ENCODE data around the gene CEACAM5.

Gene CEACAM5

GRCh38 chr19:41771410-41771809, 63.0 kb downstream of the CEACAM5 start:
- H3K4me3 ChIP-seq (ENCODE audit: low read depth, low read length) = no peak overlapping the region
- no peak for DNase-seq (ENCODE audit: low read depth)
- TF ChIP-seq, protein P1, sequence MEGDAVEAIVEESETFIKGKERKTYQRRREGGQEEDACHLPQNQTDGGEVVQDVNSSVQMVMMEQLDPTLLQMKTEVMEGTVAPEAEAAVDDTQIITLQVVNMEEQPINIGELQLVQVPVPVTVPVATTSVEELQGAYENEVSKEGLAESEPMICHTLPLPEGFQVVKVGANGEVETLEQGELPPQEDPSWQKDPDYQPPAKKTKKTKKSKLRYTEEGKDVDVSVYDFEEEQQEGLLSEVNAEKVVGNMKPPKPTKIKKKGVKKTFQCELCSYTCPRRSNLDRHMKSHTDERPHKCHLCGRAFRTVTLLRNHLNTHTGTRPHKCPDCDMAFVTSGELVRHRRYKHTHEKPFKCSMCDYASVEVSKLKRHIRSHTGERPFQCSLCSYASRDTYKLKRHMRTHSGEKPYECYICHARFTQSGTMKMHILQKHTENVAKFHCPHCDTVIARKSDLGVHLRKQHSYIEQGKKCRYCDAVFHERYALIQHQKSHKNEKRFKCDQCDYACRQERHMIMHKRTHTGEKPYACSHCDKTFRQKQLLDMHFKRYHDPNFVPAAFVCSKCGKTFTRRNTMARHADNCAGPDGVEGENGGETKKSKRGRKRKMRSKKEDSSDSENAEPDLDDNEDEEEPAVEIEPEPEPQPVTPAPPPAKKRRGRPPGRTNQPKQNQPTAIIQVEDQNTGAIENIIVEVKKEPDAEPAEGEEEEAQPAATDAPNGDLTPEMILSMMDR (conservative IDR thresholded peaks at IDR 0.05; ENCODE audit: low read depth, low read length) = no peak

GRCh38 chr19:41774515-41774980, 66.1 kb downstream of the CEACAM5 start:
- H3K4me3 ChIP-seq (ENCODE audit: low read depth, low read length) = no peak overlapping the region
- no peak for DNase-seq (ENCODE audit: low read depth)
- TF ChIP-seq, protein P1 (conservative IDR thresholded peaks at IDR 0.05; ENCODE audit: low read depth, low read length) = no peak

DNA sequence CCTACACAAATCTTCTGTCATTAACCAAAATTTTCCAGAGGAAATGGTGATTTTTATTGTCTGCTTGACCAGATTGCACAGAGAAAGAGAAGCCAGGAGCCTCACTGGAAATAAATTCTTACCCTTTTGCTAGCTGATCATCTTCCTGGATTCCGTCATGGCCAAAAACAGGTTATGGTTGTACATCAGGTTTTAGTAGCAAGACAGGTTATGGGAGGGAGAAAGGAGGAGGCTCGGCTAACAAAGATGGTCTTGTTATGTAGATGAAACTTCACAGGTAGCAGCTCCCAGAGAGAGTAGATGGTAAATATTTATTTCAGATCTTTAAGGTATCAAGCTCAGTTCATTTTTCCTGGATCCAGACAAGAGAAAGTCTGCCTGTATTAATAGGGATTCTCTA, 68.3 kb downstream of the CEACAM5 start:
- TF ChIP-seq, protein P1 (conservative IDR thresholded peaks at IDR 0.05; ENCODE audit: low read depth, low read length) = no peak
- DNase-seq (ENCODE audit: low read depth) = no peak
- no peak overlapping the region for H3K4me3 ChIP-seq (ENCODE audit: low read depth, low read length)

Measured in choroid plexus epithelial cell (primary cell).